NCI-H524 (cell line): ENCODE data around the gene ATP11B.
A peak's percentile ranks its signal among the peaks of the same experiment; 100 is the strongest.
"Not testable (repeated sequence)": the region's sequence is repeated elsewhere in the genome, so short reads cannot be mapped to it uniquely, and the experiment has no call there.

Source experiments
- DNase-seq, 2 experiments: peaks; one replicate each; lab custom pipeline; 2025; lab: John Stamatoyannopoulos, UW

Gene ATP11B

GRCh38 chr3:182795389-182795782, 2.1 kb downstream of the ATP11B start:
- no peak for DNase-seq

GRCh38 chr3:182796310-182796709, 3.0 kb downstream of the ATP11B start:
- DNase-seq, result no peak

DNA sequence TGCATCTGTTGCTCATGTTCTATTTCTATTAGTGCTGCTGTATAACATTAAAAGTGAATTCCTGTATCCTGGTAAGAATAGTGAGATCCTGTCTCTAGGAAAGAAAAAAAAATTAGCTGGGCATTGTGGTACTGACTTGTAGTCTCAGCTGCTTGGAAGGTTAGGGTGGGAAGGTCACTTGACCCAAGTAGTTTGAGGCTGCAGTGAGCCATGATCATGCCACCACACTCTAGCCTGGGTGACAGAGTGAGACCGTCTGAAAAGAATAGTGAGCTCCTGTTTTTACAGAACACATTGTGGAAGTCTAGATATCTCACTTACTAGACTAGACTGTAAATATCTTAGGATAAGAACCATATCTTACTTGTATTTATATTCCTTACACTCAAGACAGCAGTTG, 4.6 kb downstream of the ATP11B start:
- DNase-seq, result no peak

DNA sequence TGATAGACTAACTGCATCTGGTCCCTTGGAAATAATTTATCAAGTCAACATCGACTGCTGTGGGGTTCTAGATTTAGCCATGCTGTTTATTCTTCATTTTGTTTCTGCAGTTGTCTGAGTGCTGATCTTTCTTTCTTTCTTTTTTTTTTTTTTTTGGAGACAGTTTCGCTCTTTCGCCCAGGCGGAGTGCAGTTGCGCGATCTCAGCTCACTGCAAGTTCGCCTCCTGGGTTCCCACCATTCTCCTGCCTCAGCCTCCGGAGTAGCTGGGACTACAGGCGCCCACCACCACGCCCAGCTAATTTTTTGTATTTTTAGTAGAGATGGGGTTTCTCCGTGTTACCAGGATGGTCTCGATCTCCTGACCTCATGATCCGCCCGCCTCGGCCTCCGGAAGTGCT, 5.8 kb downstream of the ATP11B start:
- DNase-seq, result not testable (repeated sequence)

- DNase-seq, result no peak
These were observed 7.2 kb downstream of the ATP11B start for GRCh38 chr3:182800508-182800907.

- DNase-seq, result no peak
These were observed 9.4 kb downstream of the ATP11B start for GRCh38 chr3:182802413-182803390.

DNA sequence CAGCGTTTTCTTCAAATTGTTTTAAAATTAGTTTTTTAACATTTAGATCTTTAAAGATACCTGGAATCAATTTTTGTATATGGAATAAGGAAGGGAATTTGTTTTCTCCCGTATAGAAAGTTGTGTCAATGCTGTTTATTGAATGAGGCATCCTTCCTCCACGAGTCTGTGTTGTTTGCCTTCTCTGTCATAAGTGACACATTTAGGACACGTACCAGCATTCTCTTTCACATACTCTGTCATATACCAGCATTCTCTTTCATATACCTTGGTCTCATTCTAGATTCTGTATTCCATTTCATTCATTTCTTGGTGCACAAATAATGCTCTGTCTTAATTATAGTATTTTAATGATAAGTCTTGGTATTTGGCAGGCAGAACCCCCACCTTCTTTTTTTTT, 10.3 kb downstream of the ATP11B start:
- no peak for DNase-seq

DNA sequence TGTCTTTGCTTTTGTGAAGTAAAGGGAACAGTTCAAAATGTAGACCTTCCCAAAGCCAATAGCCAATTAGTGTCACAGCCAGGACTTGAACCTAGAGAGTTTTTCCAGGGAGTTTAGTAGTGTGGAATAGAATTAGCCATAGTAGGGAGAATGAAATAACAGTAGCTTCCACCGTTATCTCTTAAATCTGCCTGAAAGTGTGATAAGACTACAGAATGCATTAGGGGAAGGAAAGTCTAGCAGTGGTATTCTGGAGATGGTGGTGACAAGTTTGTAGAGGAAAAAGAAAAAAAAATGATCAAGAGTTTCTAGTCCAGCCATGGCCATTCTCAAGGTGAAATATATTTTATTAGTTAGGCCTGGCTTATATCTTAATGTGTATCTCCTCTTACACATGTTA, 13.8 kb downstream of the ATP11B start:
- no peak for DNase-seq

- no peak for DNase-seq
These were observed 14.9 kb downstream of the ATP11B start for GRCh38 chr3:182808041-182808770.

DNA sequence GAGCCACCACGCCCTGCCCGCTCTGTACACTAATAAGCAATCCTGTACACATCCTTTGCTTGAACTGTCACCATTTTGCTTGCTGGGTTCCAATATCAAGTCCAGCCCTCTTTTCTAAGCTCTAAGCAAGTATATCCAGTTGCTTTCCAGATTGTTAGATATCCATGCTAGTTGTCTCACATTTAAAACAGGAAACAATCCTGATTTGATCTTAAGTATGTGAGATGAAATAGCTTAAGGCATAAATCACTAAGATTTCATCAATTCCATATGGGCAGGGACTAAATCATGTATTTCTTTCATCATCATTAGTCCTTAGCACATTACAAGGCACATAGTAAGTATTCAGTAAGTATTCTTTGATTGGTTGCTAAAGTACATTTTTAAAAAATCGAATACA, 16.2 kb downstream of the ATP11B start:
- no peak for DNase-seq

DNA sequence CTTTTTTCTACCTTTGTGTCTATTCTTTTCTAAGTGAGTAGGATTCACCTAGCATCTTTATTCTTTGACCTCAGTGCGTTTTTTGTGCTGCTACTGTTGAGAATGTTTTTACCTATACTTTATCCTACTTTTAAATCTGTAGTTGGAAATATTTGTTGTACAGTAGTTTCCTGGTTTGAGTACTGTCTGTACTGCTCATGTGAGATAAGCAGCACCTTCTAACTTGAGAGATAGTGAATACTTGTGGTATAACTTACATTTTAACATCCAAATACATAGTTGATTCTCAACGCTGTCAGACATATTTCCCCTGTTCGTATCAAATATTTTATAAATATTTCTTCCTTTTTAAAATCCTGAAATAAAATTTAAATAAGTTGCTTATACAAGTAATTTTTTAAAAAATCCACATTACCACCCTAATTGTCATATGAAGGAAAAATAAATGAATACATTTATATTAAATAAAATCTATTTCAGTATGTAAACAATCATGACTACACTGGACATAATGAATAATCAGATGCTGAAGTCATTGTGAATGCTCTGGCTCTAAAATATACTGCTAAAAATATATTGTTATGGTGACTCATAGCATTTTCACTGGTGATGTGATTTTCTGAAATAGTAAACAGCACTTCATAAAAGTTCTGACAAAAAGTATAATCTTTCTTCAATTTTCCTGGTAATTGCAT, 17.4 kb downstream of the ATP11B start:
- DNase-seq, result no peak

DNA sequence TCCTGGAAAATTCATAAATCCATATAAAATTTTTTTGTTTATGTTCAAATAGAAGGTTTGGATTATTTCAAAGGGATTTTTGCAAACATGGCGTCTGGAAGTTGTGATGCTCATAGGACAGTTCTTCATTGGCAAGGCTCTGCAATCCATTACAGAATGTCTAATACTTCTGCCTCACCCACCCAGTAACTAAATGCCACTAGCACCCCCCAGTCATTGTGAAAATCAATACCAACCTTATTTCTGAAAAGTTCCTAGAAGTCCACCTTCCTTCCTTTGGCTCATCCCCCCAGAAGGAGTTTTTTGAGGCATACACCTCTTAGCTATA, 17.9 kb downstream of the ATP11B start:
- no peak for DNase-seq

DNA sequence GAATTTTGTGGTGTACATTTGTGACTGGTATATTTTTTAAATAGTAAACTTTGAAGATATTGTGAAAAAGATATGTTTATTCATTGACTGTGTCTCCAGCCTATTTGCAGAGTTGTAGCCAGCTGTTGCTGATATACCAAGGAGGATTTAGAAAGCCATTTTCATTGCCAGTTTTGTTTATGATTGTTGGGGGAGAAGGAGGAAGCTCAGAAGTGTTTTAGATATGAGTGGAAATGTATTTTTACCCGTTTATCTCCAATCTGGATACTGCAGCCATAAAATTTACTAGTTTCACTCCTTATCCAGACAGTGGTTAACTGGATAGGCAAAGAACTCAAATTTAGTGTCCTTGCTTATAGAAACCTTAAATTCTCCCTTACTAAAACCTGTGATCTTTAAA, 18.8 kb downstream of the ATP11B start:
- no peak for DNase-seq

DNA sequence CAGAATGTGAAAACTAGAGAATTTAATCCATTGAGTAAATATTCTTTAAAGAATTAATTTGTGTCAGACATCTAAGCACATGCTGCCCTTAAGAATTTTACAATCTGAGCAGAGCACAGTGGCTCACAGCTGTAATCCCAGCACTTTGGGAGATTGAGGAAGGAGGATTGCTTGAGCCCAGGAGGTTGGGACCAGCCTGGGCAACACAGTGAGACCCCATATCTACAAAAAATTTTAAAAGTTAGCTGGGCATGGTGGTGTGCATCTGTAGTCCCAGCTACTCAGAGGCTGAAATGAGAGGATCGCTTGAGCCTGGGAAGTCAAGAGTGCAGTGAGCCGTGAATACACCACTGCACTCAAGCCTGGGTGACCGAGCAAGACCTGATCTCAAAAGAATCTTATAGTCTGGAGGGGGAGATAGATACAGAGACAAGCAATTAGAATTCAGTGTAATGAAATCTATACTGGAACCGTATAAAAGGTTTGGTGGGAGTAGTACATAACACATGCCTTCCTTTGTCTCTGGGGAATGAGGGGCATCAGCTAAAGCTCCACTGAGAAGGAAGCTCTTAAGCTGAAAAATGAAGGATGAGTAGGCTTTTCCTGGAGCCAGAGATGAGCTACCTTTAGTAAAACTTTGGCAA, 21.2 kb downstream of the ATP11B start:
- peak in 1 of 2 experiments; percentile 23 for DNase-seq

GRCh38 chr3:182816181-182816580, 22.9 kb downstream of the ATP11B start:
- no peak for DNase-seq

DNA sequence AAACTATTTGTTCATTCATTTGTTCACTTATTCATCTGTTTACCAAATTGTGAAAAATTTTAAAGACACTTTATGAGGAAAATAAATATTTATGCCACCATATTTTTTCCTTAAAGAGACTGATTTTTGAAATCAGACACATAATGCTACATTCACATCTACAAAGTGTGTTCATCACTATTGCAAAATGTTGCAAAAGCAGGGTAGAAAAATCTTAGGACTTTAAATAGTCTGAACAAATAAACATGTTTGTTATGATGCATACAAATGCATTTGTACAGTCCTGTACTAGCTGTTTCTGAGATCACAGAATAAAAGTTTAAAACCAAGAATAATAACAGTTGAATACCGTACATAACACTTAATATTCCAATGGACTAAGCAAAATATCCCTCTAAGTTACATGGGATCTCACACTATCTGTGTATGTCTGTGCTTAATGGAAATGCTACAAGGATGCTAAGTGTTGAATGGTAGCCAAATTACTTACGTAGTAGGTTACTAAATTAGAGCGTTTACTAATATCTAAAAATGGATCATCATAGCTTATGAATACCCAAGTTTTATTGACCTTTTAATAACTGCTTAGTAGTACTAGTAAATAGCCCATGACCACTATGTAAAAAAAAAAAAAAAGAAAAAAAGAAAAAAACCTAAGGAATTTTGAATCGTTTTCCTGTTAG, 25.1 kb downstream of the ATP11B start:
- DNase-seq, result no peak

DNA sequence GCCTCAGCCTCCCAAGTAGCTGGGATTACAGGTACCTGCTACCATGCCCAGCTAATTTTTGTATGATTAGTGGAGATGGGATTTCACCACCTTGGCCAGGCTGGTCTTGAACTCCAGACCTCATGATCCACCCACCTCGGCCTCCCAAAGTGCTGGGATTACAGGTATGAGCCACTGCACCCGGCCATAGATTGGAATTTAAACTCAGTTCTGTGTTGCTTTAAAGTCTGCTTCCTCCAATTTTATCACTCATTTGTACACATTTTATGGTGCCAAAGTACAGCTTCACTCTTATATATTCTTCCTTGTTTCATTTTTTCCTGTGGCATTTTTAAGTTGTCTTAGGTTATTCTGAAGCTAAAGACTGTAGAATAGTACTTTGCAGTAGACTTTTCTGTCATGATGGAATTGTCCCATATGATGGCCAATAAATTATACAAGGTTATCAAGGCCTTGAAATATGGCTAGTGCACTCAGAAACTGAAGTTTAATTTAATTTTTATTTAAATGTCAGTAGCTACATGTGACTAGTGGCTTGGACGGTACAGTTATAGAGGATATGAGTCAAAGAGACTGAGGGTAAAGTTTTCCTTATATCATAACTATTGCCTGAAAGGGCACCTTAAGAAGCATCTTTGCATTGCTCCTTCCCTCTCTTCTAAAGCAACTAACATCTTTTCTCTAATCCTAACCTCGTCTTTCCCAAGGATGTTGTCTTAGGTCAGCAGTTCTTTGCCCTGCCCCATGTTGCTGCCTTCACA, 28.1 kb downstream of the ATP11B start:
- no peak for DNase-seq

DNA sequence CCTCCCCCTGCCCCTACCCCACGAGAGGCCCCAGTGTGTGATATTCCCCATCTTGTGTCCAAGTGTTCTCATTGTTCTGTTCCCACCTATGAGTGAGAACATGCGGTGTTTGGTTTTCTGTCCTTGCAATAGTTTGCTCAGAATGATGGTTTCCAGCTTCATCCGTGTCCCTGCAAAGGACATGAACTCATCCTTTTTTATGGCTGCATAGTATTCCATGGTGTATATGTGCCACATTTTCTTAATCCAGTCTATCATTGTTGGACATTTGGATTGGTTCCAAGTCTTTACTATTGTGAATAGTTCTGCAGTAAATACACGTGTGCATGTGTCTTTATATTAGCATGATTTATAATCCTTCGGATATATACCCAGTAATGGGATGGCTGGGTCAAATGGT, 29.0 kb downstream of the ATP11B start:
- DNase-seq, result not testable (repeated sequence)

- DNase-seq, result no peak
These were observed 31.7 kb downstream of the ATP11B start for GRCh38 chr3:182824957-182825356.

- no peak for DNase-seq
These were observed 36.6 kb downstream of the ATP11B start for GRCh38 chr3:182829761-182830405.
